SK-N-SH treated with all-trans-retinoic acid at 6 μM for 48 hours (cell line): ENCODE results near the gene SLC44A2.
A peak's percentile ranks its signal among the peaks of the same experiment; 100 is the strongest.

Experiments
- ATAC-seq: fragments of 200-7000 bp; cut with Tn5 transposase; 3 replicates; pipeline ENCODE4 v1.9.1; 2020; ENCODE audit warnings: mild to moderate bottlenecking, moderate library complexity
- ARNTL ChIP-seq: fragments of 450-650 bp; formaldehyde crosslinking; IDR thresholded peaks from 2 replicates; pipeline ENCODE4 v1.5.0; 2020; ENCODE audit warnings: low read depth, mild to moderate bottlenecking, moderate library complexity, borderline replicate concordance
- BACH2 ChIP-seq: fragments of 250-450 bp; sonication (Bioruptor Pico); IDR thresholded peaks from 2 replicates; pipeline ENCODE4 v1.9.0; 2021; ENCODE audit warnings: mild to moderate bottlenecking, borderline replicate concordance
- CSDC2 ChIP-seq: fragments of 250-450 bp; sonication (Bioruptor Pico); IDR thresholded peaks from 2 replicates; pipeline ENCODE4 v1.5.0; 2020; ENCODE audit warnings: mild to moderate bottlenecking, moderate library complexity
- CSRNP3 ChIP-seq: fragments of 250-450 bp; sonication (Bioruptor Pico); IDR thresholded peaks from 2 replicates; pipeline ENCODE4 v1.5.1; 2021; ENCODE audit warnings: mild to moderate bottlenecking, moderate library complexity
- ESRRG ChIP-seq: fragments of 250-450 bp; sonication (Bioruptor Pico); IDR thresholded peaks from 2 replicates; pipeline ENCODE4 v1.6.1; 2021; ENCODE audit warnings: mild to moderate bottlenecking
- GLIS3 ChIP-seq: fragments of 250-450 bp; sonication (Bioruptor Pico); IDR thresholded peaks from 2 replicates; pipeline ENCODE4 v1.5.0; 2020; ENCODE audit warnings: mild to moderate bottlenecking, moderate library complexity
- OSR1 ChIP-seq: fragments of 250-450 bp; sonication (Bioruptor Pico); IDR thresholded peaks from 2 replicates; pipeline ENCODE4 v1.8.0; 2022; ENCODE audit warnings: moderate library complexity, mild to moderate bottlenecking, inconsistent platforms
- POU6F1 ChIP-seq: fragments of 250-450 bp; sonication (Bioruptor Pico); IDR thresholded peaks from 2 replicates; pipeline ENCODE4 v1.8.0; 2021; ENCODE audit warnings: low read depth, mild to moderate bottlenecking, moderate library complexity, borderline replicate concordance
- PPARA ChIP-seq: fragments of 250-450 bp; sonication (Bioruptor Pico); IDR thresholded peaks from 2 replicates; pipeline ENCODE4 v1.5.0; 2020; ENCODE audit warnings: mild to moderate bottlenecking, borderline replicate concordance
- RARB ChIP-seq: fragments of 250-450 bp; sonication (Bioruptor Pico); IDR thresholded peaks from 2 replicates; pipeline ENCODE4 v1.8.0; 2021; ENCODE audit warnings: mild to moderate bottlenecking, moderate library complexity
- SNAI2 ChIP-seq: fragments of 250-450 bp; sonication (Bioruptor Pico); IDR thresholded peaks from 2 replicates; pipeline ENCODE4 v1.5.0; 2020; ENCODE audit warnings: mild to moderate bottlenecking, moderate library complexity
- TCF4 ChIP-seq: fragments of 250-450 bp; sonication (Bioruptor Pico); IDR thresholded peaks from 2 replicates; pipeline ENCODE4 v1.8.0; 2021; ENCODE audit warnings: mild to moderate bottlenecking, moderate library complexity, borderline replicate concordance
- ZC3H10 ChIP-seq: fragments of 250-450 bp; sonication (Bioruptor Pico); IDR thresholded peaks from 2 replicates; pipeline ENCODE4 v1.5.1; 2021; ENCODE audit warnings: mild to moderate bottlenecking, moderate library complexity
- ZFP3 ChIP-seq: fragments of 250-450 bp; sonication (Bioruptor Pico); IDR thresholded peaks from 2 replicates; pipeline ENCODE4 v1.5.0; 2020; ENCODE audit warnings: mild to moderate bottlenecking, moderate library complexity
- ZNF565 ChIP-seq: fragments of 450-650 bp; formaldehyde crosslinking; conservative IDR thresholded peaks from 2 replicates; pipeline ENCODE4 v1.5.0; 2020; ENCODE audit warnings: low read depth, mild to moderate bottlenecking, moderate library complexity
- ZNF70 ChIP-seq: fragments of 450-650 bp; formaldehyde crosslinking; IDR thresholded peaks from 2 replicates; pipeline ENCODE4 v1.5.0; 2020; ENCODE audit warnings: mild to moderate bottlenecking, moderate library complexity
- ZNF8 ChIP-seq: fragments of 450-650 bp; formaldehyde crosslinking; IDR thresholded peaks from 2 replicates; pipeline ENCODE4 v1.5.0; 2020; ENCODE audit warnings: mild to moderate bottlenecking, moderate library complexity
- TF ChIP-seq, protein P1 (sequence below): fragments of 250-450 bp; sonication (Bioruptor Pico); IDR thresholded peaks from 2 replicates; pipeline ENCODE4 v1.5.1; 2020; ENCODE audit warnings: low read depth, mild to moderate bottlenecking, moderate library complexity
- TF ChIP-seq, protein P2 (sequence below): fragments of 250-450 bp; sonication (Bioruptor Pico); IDR thresholded peaks from 2 replicates; pipeline ENCODE4 v1.5.0; 2020; ENCODE audit warnings: mild to moderate bottlenecking, moderate library complexity

Gene SLC44A2

GRCh38 chr19:10625003-10625761, at the start of gene SLC44A2:
TSS of gene SLC44A2 (plus strand) at chr19:10625553. CDS start at chr19:10625634, 81 bp downstream.
- peak; percentile 99 for ATAC-seq
- TF ChIP-seq, protein P1, sequence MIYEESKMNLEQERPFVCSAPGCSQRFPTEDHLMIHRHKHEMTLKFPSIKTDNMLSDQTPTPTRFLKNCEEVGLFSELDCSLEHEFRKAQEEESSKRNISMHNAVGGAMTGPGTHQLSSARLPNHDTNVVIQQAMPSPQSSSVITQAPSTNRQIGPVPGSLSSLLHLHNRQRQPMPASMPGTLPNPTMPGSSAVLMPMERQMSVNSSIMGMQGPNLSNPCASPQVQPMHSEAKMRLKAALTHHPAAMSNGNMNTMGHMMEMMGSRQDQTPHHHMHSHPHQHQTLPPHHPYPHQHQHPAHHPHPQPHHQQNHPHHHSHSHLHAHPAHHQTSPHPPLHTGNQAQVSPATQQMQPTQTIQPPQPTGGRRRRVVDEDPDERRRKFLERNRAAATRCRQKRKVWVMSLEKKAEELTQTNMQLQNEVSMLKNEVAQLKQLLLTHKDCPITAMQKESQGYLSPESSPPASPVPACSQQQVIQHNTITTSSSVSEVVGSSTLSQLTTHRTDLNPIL: no peak
- TF ChIP-seq ARNTL (CRISPR knock-in tag) (no peak), TCF4 (CRISPR knock-in tag) (no peak), ZFP3 (CRISPR knock-in tag) (no peak), CSDC2 (no peak), BACH2 (no peak), ZNF8 (CRISPR knock-in tag) (no peak), ZC3H10 (CRISPR knock-in tag) (no peak), OSR1 (CRISPR knock-in tag) (no peak)
- TF ChIP-seq, all 23 proteins: peak for 0

GRCh38 chr19:10577951-10578350, 47.4 kb upstream of the SLC44A2 start:
- no peak for ATAC-seq
- TF ChIP-seq SNAI2 (CRISPR knock-in tag) (no peak), ZC3H10 (CRISPR knock-in tag) (no peak)

- no peak for TF ChIP-seq PPARA (CRISPR knock-in tag)
- TF ChIP-seq, protein P1: no peak
- no peak for TF ChIP-seq GLIS3 (CRISPR knock-in tag)
- no peak for TF ChIP-seq ZNF70 (CRISPR knock-in tag)
- TF ChIP-seq ZNF8 (CRISPR knock-in tag): no peak
- TF ChIP-seq ZNF565 (CRISPR knock-in tag): no peak
- no peak for TF ChIP-seq BACH2
- TF ChIP-seq RARB (CRISPR knock-in tag): no peak
- TF ChIP-seq POU6F1: no peak
- ATAC-seq: peak; percentile 90
Measured at GRCh38 chr19:10580979-10581631, 44.2 kb upstream of the SLC44A2 start.

GRCh38 chr19:10582091-10582490, 43.3 kb upstream of the SLC44A2 start:
- no peak for ATAC-seq
- TF ChIP-seq SNAI2 (CRISPR knock-in tag): no peak
- no peak for TF ChIP-seq BACH2
- TF ChIP-seq ESRRG (CRISPR knock-in tag): no peak

- ATAC-seq: no peak; the same call in 2 of the 3 replicates
- TF ChIP-seq ZNF8 (CRISPR knock-in tag) (no peak), CSDC2 (no peak), CSRNP3 (CRISPR knock-in tag) (no peak), ZFP3 (CRISPR knock-in tag) (no peak), RARB (CRISPR knock-in tag) (no peak), ESRRG (CRISPR knock-in tag) (no peak), ZC3H10 (CRISPR knock-in tag) (no peak), BACH2 (no peak), ZNF565 (CRISPR knock-in tag) (no peak), ARNTL (CRISPR knock-in tag) (no peak)
- TF ChIP-seq, protein P1: no peak
- TF ChIP-seq, protein P2, sequence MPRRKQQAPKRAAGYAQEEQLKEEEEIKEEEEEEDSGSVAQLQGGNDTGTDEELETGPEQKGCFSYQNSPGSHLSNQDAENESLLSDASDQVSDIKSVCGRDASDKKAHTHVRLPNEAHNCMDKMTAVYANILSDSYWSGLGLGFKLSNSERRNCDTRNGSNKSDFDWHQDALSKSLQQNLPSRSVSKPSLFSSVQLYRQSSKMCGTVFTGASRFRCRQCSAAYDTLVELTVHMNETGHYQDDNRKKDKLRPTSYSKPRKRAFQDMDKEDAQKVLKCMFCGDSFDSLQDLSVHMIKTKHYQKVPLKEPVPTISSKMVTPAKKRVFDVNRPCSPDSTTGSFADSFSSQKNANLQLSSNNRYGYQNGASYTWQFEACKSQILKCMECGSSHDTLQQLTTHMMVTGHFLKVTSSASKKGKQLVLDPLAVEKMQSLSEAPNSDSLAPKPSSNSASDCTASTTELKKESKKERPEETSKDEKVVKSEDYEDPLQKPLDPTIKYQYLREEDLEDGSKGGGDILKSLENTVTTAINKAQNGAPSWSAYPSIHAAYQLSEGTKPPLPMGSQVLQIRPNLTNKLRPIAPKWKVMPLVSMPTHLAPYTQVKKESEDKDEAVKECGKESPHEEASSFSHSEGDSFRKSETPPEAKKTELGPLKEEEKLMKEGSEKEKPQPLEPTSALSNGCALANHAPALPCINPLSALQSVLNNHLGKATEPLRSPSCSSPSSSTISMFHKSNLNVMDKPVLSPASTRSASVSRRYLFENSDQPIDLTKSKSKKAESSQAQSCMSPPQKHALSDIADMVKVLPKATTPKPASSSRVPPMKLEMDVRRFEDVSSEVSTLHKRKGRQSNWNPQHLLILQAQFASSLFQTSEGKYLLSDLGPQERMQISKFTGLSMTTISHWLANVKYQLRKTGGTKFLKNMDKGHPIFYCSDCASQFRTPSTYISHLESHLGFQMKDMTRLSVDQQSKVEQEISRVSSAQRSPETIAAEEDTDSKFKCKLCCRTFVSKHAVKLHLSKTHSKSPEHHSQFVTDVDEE (CRISPR knock-in tag): no peak
Measured at GRCh38 chr19:10583036-10583776, 42.1 kb upstream of the SLC44A2 start.
